MM.1S (cell line): Measurements from ENCODE around the gene STEAP4.

Experiments
- CTCF ChIP-seq: fragments of 300-600 bp; sonication (generic); IDR thresholded peaks from 2 replicates; pipeline ENCODE4 v1.5.1; 2016; ENCODE audit warnings: antibody characterized with exemption, low read length, mixed read lengths
- EZH2 ChIP-seq: fragments of 300-600 bp; sonication (generic); optimal IDR thresholded peaks from 2 replicates; pipeline ENCODE3; 2017; ENCODE audit warnings: low read depth, mild to moderate bottlenecking, antibody characterized with exemption, low read length, mixed read lengths
- EZH2phosphoT487 ChIP-seq: fragments of 300-600 bp; sonication (generic); IDR thresholded peaks from 2 replicates; pipeline ENCODE4 v1.6.1; 2018; ENCODE audit warnings: antibody characterized with exemption, low read length

- TF ChIP-seq CTCF (no peak), EZH2phosphoT487 (no peak), EZH2 (no peak)
Measured at GRCh38 chr7:88306590-88307048, at the start of gene STEAP4.
